GM10266 (cell line): ENCODE measurements around the gene ELOVL5.

Experiments
- DNase-seq: peaks from one replicate; pipeline ENCODE4 v3.0.0; 2012; ENCODE audit errors: extremely low spot score
- TF ChIP-seq, protein P1 (sequence below): IDR thresholded peaks from 2 replicates; pipeline ENCODE4 v1.5.1; 2012; ENCODE audit warnings: mild to moderate bottlenecking, low read depth; ENCODE audit not compliant: control insufficient read depth, insufficient read depth; ENCODE audit errors: missing control alignments

Gene ELOVL5

GRCh38 chr6:53246924-53247323 lies 101.8 kb downstream of the ELOVL5 start:
- DNase-seq: no peak
- TF ChIP-seq, protein P1, sequence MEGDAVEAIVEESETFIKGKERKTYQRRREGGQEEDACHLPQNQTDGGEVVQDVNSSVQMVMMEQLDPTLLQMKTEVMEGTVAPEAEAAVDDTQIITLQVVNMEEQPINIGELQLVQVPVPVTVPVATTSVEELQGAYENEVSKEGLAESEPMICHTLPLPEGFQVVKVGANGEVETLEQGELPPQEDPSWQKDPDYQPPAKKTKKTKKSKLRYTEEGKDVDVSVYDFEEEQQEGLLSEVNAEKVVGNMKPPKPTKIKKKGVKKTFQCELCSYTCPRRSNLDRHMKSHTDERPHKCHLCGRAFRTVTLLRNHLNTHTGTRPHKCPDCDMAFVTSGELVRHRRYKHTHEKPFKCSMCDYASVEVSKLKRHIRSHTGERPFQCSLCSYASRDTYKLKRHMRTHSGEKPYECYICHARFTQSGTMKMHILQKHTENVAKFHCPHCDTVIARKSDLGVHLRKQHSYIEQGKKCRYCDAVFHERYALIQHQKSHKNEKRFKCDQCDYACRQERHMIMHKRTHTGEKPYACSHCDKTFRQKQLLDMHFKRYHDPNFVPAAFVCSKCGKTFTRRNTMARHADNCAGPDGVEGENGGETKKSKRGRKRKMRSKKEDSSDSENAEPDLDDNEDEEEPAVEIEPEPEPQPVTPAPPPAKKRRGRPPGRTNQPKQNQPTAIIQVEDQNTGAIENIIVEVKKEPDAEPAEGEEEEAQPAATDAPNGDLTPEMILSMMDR: no peak

GRCh38 chr6:53244958-53245357 lies 103.8 kb downstream of the ELOVL5 start:
- DNase-seq: peak; percentile 17
- TF ChIP-seq, protein P1: no peak

DNA sequence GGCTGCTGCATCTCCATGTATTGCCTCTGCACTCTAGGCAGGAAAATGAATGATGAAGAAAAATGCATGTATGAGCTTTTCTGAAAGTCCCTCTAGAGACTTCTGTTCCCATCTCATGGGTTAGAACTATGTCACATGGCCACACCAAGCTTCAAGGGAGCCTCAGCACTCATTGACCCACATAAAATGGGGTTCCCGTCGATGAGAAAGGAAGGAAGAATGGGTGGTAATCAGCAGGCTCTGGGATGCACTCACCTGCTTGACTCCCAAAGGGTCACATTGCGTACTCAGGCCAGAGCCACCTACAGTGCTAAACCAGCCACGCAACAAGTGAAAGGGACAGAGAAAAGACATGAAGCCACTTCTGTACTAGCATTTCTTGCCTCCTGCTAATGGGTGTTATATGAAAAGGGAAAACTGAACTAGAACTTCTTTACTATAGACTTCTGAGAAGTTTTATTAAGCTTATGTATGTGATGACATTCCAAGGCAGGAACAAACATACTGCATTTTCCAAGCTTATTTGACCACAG lies 104.3 kb downstream of the ELOVL5 start:
- TF ChIP-seq, protein P1: no peak
- no peak for DNase-seq

- TF ChIP-seq, protein P1: no peak
- DNase-seq: no peak
Observed at GRCh38 chr6:53241938-53242337, 106.8 kb downstream of the ELOVL5 start.

DNA sequence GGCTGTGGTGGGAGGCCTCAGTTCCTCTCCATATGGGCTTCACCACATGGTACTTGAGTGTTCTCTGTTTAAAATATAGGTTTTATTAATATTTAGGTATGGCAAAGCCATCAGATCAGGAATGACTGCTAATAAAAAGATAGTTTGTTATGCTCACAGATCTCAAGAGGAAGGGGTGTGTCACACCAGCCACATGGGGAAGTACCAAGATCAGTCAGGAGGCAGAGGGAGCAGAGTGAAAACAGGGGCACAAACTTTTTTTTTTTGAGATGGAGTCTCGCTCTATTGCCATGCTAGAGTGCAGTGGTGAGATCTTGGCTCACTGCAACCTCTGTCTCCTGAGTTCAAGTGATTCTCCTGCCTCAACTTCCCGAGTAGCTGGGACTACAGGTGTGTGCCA lies 108.0 kb downstream of the ELOVL5 start:
- TF ChIP-seq, protein P1: no peak
- no peak for DNase-seq

GRCh38 chr6:53240139-53240538 lies 108.6 kb downstream of the ELOVL5 start:
- TF ChIP-seq, protein P1: no peak
- DNase-seq: no peak

- TF ChIP-seq, protein P1: no peak
- DNase-seq: no peak
Observed at GRCh38 chr6:53239526-53239925, 109.2 kb downstream of the ELOVL5 start.
